GM18861 (cell line): ENCODE measurements around the gene DDX25.
A peak's percentile ranks its signal among the peaks of the same experiment; 100 is the strongest.
"Not testable (repeated sequence)": the region's sequence is repeated elsewhere in the genome, so short reads cannot be mapped to it uniquely, and the experiment has no call there.

Source experiments
- ATAC-seq: cut with Tn5 transposase; IDR thresholded peaks from one replicate; pipeline ENCODE4 v1.9.1; 2021; ENCODE audit not compliant: unreplicated experiment

DDX25 gene

GRCh38 chr11:125902927-125903710 is 1.2 kb upstream of the DDX25 start, which contains the start of gene PUS3:
TSS of gene PUS3 (minus strand) at chr11:125903206. CDS start at chr11:125896284, 6,922 bp downstream.
- ATAC-seq: peak; percentile 96

- ATAC-seq: no peak
These were observed 370 bp downstream of the DDX25 start for GRCh38 chr11:125904678-125905077.

GRCh38 chr11:125910226-125910849 is 6.0 kb downstream of the DDX25 start:
- ATAC-seq: no peak

GRCh38 chr11:125914601-125915000 is 10.3 kb downstream of the DDX25 start:
- not testable (repeated sequence) for ATAC-seq

- ATAC-seq: no peak
These were observed 12.5 kb downstream of the DDX25 start for GRCh38 chr11:125916683-125917347.

GRCh38 chr11:125918140-125918840 is 14.0 kb downstream of the DDX25 start:
- no peak for ATAC-seq

- no peak for ATAC-seq
These were observed 16.7 kb downstream of the DDX25 start for GRCh38 chr11:125921042-125921441.

GRCh38 chr11:125922156-125922555 is 17.8 kb downstream of the DDX25 start:
- no peak for ATAC-seq

GRCh38 chr11:125923012-125923579 is 18.8 kb downstream of the DDX25 start:
- peak; percentile 63 for ATAC-seq

- no peak for ATAC-seq
These were observed 19.3 kb downstream of the DDX25 start for GRCh38 chr11:125923633-125924032.

GRCh38 chr11:125924384-125925007 is 20.2 kb downstream of the DDX25 start:
- no peak for ATAC-seq

GRCh38 chr11:125925247-125925740 is 21.0 kb downstream of the DDX25 start:
- no peak for ATAC-seq

GRCh38 chr11:125925804-125926203 is 21.5 kb downstream of the DDX25 start:
- ATAC-seq: no peak

GRCh38 chr11:125926682-125927081 is 22.4 kb downstream of the DDX25 start:
- ATAC-seq: no peak

- no peak for ATAC-seq
These were observed 25.3 kb downstream of the DDX25 start for GRCh38 chr11:125929445-125930075.

- no peak for ATAC-seq
These were observed 25.8 kb downstream of the DDX25 start for GRCh38 chr11:125930076-125930450.

- no peak for ATAC-seq
These were observed 26.8 kb downstream of the DDX25 start for GRCh38 chr11:125931116-125931515.

- ATAC-seq: no peak
These were observed 27.4 kb downstream of the DDX25 start for GRCh38 chr11:125931668-125932067.

- no peak for ATAC-seq
These were observed 28.0 kb downstream of the DDX25 start for GRCh38 chr11:125932301-125932700.
